Measurements from ENCODE around the gene MPND.
"Not testable (repeated sequence)": the region's sequence is repeated elsewhere in the genome, so short reads cannot be mapped to it uniquely, and the experiment has no call there.

MPND gene

DNA sequence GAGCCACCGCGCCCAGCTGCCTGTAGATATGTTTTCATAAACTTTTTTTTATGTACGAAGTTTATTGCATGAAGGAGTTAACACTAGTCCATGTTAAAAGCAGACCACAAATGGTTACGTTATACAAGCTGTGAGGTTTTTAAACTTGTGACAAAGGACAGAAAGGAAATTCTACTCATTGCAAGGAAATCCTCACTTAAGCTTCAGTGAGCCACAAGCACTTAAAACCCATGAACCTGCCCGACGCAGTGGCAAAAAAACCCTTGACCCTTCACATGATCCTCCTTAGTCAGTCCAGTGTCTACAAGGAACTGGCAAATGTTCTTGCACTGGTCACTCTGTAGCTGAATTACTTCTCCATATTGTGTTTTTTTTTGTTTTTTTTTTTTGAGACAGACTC, 4.2 kb downstream of the MPND start:
- peak; percentile 86 for DNase-seq (ENCODE audit: low read depth)

DNA sequence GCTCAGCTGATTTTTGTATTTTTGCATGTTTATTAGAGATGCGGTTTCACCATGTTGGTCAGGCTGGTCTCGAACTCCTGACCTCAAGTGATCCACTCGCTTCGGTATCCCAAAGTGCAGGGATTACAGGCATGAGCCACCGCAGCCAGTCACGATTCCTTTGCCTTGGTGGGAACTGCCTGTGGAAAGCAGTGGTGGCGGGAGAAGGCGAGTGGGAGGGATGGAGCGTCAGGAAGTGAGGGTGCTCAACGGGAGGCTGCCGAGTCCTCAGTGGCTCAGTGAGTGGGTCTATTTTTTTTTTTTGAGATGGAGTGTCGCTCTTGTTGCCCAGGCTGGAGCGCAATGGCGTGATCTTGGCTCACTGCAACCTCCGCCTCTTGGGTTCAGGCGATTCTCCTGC, 5.9 kb downstream of the MPND start:
- DNase-seq (ENCODE audit: low read depth) = not testable (repeated sequence)

DNA sequence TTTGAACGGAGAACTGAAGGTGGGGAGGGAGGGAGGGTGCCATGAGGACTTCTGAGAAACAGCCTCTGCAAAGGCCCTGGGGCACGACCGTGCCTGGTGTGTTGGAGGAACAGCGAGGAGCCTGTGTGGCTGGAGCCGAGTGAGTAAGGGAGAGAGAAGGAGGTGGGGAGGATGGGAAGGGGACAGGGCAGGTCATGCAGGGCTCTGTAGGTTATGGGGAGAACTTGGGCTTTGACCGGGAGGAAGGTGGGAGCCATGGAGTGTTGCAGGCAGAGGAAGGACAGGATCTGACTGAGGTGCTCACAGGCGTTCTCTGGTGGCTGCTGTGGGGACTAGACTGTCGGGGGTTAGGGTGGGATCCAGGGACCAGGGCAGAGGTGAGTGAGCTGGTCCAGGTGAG, 6.7 kb downstream of the MPND start:
- DNase-seq (ENCODE audit: low read depth) = no peak

- DNase-seq (ENCODE audit: low read depth) = no peak
Observed at GRCh38 chr19:4350726-4351125, 7.4 kb downstream of the MPND start.

DNA sequence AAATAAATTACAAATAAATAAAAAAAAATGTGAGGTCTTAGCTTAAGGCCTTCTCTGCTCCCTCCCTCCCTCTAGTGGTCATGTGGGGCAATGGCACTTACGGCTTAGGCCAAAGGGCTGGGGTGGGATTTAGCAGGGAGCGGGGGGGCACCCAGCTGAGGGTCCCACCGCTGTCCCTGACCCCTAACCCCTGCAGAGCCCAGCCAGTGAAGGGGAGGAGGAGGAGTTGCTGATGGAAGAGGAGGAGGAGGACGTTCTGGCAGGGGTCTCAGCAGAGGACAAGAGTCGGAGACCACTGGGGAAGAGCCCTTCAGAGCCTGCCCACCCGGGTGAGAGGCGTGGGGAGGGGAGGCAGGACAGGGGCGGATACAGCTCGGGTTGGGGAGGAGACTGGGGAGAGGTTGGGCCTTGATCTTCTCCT, 9.3 kb downstream of the MPND start:
- peak; percentile 53 for DNase-seq (ENCODE audit: low read depth)

DNA sequence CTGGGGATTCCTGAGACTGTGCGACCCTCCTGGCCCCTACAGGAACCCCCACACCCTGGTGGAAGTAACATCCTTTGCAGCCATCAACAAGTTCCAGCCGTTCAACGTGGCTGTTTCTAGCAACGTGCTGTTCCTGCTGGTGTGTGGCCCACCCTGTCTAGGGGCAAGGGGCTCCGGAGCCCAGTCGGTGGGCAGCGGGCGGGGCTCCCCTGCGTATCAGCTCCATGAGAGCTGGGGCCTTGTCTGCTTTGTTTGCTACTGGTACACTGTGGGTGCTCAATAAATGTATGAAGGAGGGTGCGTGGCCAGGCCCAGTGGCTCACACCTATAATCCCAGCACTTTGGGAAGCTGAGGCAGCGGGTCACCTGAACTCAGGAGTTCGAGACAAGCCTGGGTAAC, 10.9 kb downstream of the MPND start:
- DNase-seq (ENCODE audit: low read depth) = no peak

DNA sequence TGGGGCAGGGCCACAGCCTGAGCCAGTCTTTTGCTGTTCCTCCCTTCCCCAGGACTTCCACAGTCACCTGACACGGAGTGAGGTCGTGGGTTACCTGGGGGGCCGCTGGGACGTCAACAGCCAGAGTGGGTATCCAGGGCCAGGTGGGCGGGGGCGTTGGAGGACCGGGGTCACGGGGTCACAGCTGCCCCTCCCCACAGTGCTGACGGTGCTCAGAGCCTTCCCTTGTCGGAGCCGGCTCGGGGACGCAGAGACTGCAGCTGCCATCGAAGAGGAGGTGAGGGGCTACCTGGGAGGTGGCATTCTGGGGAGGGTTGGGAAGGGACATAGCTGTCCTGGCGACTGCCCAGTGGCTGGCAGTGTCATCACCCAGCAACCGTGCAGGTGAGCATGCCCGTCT, 11.5 kb downstream of the MPND start:
- no peak for DNase-seq (ENCODE audit: low read depth)

DNA sequence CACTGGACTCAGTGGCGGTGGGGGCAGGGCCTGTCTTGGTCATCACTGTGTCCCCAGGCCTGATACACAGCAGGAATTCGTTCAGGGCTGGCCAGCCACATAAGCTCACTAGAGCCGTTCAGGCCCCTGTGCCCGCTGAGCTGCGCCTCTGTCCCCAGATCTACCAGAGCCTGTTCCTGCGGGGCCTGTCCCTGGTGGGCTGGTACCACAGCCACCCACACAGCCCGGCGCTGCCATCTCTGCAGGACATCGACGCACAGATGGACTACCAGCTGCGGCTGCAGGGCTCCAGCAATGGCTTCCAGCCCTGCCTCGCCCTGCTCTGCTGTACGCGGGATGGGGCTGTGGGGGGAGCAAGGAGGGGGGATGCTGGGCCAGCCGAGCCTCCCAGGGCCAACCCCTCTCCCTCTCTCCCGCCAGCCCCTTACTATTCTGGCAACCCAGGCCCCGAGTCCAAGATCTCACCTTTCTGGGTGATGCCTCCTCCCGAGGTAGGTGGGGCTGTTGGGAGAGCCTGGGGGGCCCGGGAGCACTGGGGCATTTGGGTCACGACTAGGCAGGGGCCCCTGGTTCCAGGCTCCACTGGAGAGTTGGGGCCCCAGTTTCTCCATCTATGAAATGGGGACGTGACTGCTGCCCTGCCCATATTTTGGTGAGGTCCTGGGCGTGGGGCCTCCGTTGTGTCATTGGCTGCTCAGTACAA, 13.9 kb downstream of the MPND start:
- DNase-seq (ENCODE audit: low read depth) = no peak

- DNase-seq (ENCODE audit: low read depth) = no peak
Observed at GRCh38 chr19:4357921-4358326, 14.6 kb downstream of the MPND start.

GRCh38 chr19:4358709-4359626, 15.6 kb downstream of the MPND start:
- no peak for DNase-seq (ENCODE audit: low read depth)

DNA sequence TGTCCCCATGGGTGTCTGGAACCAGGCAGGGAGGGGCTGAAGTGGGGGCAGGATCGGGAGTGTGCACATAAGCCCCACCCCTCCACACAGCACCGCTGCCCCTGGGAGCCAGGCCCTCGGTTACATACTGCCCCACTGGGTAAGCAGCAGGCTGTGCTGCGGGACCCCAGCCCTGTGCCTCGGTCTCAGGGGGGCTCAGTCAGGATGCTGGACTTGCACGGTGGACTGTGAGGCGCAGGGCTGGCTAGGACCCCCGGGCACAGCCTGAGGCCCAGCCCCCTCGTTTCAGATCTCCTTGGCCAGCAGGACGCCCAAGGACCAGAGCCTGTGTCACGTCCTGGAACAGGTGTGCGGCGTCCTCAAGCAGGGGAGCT, 16.3 kb downstream of the MPND start:
- DNase-seq (ENCODE audit: low read depth) = no peak

GRCh38 chr19:4360081-4360569, 16.8 kb downstream of the MPND start:
- DNase-seq (ENCODE audit: low read depth) = no peak

DNA sequence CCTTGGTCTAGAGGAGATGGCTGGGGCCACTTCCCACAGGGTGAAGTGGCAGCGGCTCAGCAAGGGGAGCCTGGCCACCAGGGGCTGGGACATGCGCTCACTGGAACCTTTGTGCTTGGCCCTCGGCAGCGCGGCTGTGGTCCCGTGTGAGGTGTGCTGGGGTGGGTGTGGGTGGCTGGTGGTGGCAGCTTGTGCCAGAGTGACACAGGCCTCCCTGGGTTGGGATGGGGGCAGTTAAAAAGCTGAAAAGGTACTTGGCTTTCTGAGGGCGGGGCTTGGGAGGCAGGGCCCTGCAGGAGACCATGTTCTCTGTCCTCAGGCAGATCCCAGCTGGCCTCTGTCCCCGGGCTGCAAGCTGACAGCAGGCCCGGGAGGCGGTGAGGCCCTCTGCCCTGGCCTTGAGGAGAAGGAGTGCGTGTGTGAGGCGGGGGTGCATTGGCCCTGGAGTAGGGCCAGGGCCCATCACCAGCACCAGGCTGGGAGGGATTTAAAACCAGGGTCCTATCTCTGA, 17.3 kb downstream of the MPND start:
- no peak for DNase-seq (ENCODE audit: low read depth)

- DNase-seq (ENCODE audit: low read depth) = no peak
Observed at GRCh38 chr19:4361152-4362046, 18.0 kb downstream of the MPND start.

DNA sequence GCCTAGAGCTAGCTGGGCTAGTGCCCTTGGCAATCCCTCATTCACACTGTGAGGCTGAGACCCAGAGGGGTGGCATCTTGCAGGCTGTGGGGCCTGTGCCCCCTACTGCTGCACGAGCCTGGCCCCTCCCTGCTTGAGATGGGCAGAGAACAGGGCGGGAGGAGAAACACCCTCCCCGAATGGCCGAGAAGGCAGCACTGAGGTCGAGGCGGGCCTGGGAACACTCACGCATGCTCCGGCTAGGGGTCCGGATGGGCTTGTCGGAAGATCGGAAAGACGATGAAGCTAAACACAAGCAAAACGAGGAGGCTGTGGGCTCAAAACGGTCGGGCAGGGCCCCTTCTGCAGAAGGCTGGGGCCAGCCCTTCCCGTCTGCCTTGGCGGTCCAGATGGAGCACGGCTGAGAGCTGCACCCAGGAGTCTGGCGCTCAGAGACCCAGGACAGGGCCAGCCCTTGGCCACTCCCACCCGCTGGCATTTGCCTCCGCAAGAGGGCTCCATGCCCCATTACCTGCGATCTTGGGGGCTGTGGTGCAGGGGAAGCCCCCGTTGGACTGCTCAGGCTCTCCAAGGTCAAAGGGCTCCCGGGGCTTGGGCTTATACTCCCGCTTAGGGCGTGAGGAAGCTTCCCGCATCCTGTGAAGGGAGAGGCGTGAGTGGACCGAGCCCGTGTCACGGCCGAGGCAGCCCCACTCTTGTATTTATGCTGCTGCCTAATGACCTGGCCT, 18.9 kb downstream of the MPND start:
- no peak for DNase-seq (ENCODE audit: low read depth)

DNA sequence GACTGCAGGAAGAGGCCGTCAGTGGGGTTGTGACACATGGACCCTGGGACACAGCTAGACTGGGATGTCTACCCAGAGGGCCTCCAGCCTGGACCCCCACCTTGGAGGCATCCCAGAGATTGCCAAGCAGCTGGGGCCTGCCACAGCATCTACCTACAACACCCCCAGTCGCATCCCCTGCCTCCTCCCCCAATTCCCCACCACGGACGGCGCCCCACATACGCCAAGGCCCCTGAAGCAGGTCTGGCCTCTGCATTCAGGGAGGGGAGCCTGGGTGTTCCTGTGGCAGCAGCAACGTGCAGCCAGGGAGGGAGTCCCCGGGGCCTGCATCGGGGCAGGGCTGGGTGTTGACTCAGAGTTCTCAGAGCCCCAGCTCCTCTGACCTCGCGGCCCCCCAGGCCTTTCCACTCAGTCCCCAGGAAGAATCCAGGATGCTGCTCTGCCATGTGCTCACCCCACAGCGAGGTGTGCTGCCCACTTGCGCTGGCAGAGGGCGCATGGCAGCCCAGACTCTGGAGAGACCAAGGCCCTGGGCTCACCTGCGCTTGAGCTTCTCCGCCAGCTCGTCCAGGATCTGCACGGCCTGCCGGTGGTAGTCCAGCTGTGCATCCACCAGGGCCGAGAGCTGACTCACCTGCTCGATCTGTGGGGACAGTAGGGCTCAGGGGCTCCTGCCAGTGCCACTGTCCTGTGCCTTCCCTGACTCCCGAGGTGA, 19.6 kb downstream of the MPND start:
- DNase-seq (ENCODE audit: low read depth) = no peak

DNA sequence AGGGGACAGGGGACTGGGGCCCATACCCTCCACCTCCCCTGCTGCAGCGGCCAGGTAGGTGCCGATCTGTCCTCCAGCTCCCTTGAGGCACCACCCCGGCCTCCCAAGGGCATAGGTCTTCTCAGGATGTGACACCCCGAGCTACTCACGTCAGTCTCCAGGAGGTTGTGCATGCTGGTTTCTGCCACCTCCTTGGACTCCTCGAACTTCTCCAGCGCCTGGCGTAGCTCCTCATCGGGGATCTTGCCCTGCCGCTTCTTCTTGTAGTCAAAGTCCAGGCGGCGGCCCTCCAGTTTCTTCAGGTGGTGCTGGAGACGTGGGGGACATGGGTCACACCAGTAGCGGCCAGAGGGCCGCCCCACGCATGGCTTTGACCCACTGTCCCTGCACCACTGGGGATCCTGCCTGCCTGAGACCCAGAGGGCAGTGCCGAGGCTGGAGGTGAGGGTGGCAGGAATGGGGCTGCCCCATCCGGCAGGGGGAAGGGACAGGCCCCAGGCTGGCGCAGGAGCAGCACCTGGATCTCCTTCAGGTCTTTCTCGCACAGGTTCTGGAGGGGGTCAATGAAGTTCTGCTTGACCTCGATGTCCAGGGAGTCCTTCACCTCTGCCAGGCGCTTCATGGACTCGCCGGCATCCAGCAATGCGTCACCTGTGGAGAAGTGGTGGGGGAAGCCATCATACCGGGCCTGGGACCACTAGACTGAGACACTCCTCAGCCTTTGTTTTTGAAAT, 20.4 kb downstream of the MPND start:
- no peak for DNase-seq (ENCODE audit: low read depth)

GRCh38 chr19:4365341-4365740, 22.0 kb downstream of the MPND start:
- no peak for DNase-seq (ENCODE audit: low read depth)

- DNase-seq (ENCODE audit: low read depth) = no peak
Observed at GRCh38 chr19:4365791-4366665, 22.7 kb downstream of the MPND start.

Data from iris pigment epithelial cell (primary cell).